Measurements from ENCODE around the gene COX4I2. TPM values are rescaled to one million over a fixed set of nuclear protein-coding genes. Genes with fewer than 3 reads are reported as not detected.
A peak's percentile ranks its signal among the peaks of the same experiment; 100 is the strongest.

The COX4I2 gene
- total RNA-seq, 6 experiments from 2014 or later: not detected

GRCh38 chr20:31681128-31681727, 43.5 kb downstream of the COX4I2 start:
- Mint-ChIP-seq H3K4me1 (ENCODE audit: low read depth) (peaks cover 69% of the 10 kb centered on the region), H3K27me3 (ENCODE audit: insufficient read depth) (peaks cover 7% of the 10 kb centered on the region), H3K9me3 (no peaks in the 10 kb centered on the region), H3K36me3 (ENCODE audit: low read depth) (peaks cover 50% of the 10 kb centered on the region), H3K4me3 (no peak overlapping the region; the same call in 1 of the 2 replicates), H3K27ac (peak overlapping the region; percentile 74)
- DNase-seq: no peak
- TF ChIP-seq CTCF (IDR thresholded peaks at IDR 0.05): no peak

GRCh38 chr20:31681769-31682168, 44.1 kb downstream of the COX4I2 start:
- no peaks in the 10 kb centered on the region for H3K9me3 Mint-ChIP-seq
- DNase-seq: no peak
- H3K4me3 Mint-ChIP-seq: no peak overlapping the region
- H3K27me3 Mint-ChIP-seq (ENCODE audit: insufficient read depth): peaks cover 1% of the 10 kb centered on the region
- TF ChIP-seq CTCF (IDR thresholded peaks at IDR 0.05): no peak
- 0 out of 2 replicates have a peak overlapping the region, but pooled peaks have one; percentile 74 for H3K27ac Mint-ChIP-seq
- peaks cover 64% of the 10 kb centered on the region for H3K4me1 Mint-ChIP-seq (ENCODE audit: low read depth)
- H3K36me3 Mint-ChIP-seq (ENCODE audit: low read depth): peaks cover 47% of the 10 kb centered on the region

- H3K27me3 Mint-ChIP-seq (ENCODE audit: insufficient read depth): no peaks in the 10 kb centered on the region; the same call in none of the 2 replicates
- no peaks in the 10 kb centered on the region for H3K9me3 Mint-ChIP-seq
- TF ChIP-seq CTCF (IDR thresholded peaks at IDR 0.05): no peak
- H3K4me1 Mint-ChIP-seq (ENCODE audit: low read depth): peaks cover 60% of the 10 kb centered on the region
- no peak overlapping the region for H3K4me3 Mint-ChIP-seq
- peaks cover 48% of the 10 kb centered on the region for H3K36me3 Mint-ChIP-seq (ENCODE audit: low read depth)
- H3K27ac Mint-ChIP-seq: no peak overlapping the region
- no peak for DNase-seq
Observed at GRCh38 chr20:31682352-31682751, 44.6 kb downstream of the COX4I2 start.

- Mint-ChIP-seq H3K4me3 (no peak overlapping the region), H3K4me1 (ENCODE audit: low read depth) (peaks cover 54% of the 10 kb centered on the region), H3K27me3 (ENCODE audit: insufficient read depth) (no peaks in the 10 kb centered on the region; the same call in 1 of the 2 replicates), H3K27ac (peak overlapping the region; percentile 22), H3K36me3 (ENCODE audit: low read depth) (peaks cover 43% of the 10 kb centered on the region), H3K9me3 (no peaks in the 10 kb centered on the region)
- TF ChIP-seq CTCF (IDR thresholded peaks at IDR 0.05): no peak
- DNase-seq: no peak
Observed at GRCh38 chr20:31682927-31683326, 45.2 kb downstream of the COX4I2 start.

GRCh38 chr20:31684153-31685015, 46.7 kb downstream of the COX4I2 start:
- Mint-ChIP-seq H3K36me3 (ENCODE audit: low read depth) (peaks cover 38% of the 10 kb centered on the region), H3K4me1 (ENCODE audit: low read depth) (peaks cover 39% of the 10 kb centered on the region), H3K4me3 (peak overlapping the region; percentile 28; the same call in 1 of the 2 replicates), H3K27ac (no peak overlapping the region), H3K27me3 (ENCODE audit: insufficient read depth) (no peaks in the 10 kb centered on the region), H3K9me3 (no peaks in the 10 kb centered on the region)
- TF ChIP-seq CTCF (IDR thresholded peaks at IDR 0.05): no peak
- no peak for DNase-seq

Data from HFFc6 (cell line).